ENCODE measurements around the gene HMCN1. TPM values are rescaled to one million over a fixed set of nuclear protein-coding genes. Genes with fewer than 3 reads are reported as not detected.
A peak's percentile ranks its signal among the peaks of the same experiment; 100 is the strongest.

Gene HMCN1
- total RNA-seq, 8 experiments from 2014 or later, result 0.43 to 56.8 (median 6.8) TPM

DNA sequence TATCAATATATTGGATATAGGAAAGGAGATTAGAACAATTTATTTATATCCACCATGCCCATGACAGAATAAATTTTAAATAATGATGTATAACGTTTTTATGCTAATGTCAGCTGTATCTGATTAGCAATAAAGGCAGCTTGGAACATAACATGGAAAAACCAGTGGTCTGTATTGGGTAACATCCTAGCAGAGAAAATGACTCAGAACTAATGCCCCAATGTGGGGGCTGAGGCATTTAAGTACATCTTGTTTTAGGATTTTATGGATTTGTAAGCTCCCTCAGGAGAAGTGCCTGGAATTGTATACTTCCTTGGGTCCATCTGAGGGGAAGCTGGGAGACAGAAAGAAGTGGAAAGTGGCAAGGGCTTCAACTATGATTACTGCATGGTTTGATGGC is 82.3 kb downstream of the HMCN1 start:
- Histone ChIP-seq H3K4me3 (no peak overlapping the region), H3K4me1 (replicated peaks in 1 of 2) (no peaks in the 10 kb centered on the region), H3K27ac (no peak overlapping the region)
- 0 to 100% (median 67%) methylated on average over 1 of the region's 1 CpG; no CpG with 5 or more reads in 3 of the 10 experiments for WGBS, 10 experiments
- in situ Hi-C loops (cut with MboI; ENCODE audit: low pct_unique_long_range_greater_than_20kb in 2 of 9, low sequenced_read_pairs in 9 of 9, unreplicated experiment in 9 of 9), result loop anchor here in 1 of 9 experiments (25.0 kb wide), 1 partner anchor 396 kb away; no protein-coding TSS in a partner anchor
- no peak for ATAC-seq (replicated peaks in 6 of 8)

DNA sequence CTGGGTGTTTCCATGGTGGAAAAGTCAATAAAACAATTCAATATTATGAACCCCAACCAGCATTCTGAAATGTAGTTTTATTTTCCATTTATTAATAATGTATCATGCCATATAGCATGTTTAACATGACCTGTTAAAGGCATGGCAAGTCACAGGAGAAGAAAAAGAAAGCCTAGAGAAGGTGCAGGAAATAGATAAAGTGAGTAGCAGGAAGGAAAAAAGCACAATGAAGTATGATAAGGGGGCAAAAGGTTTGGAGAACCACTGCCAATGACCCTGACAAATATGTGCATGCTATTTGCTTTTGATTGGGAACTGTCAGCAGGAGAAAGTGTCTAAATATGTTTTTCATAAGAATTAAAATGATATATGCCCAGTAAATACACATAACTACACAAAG is 85.6 kb downstream of the HMCN1 start:
- in situ Hi-C loops (cut with MboI; ENCODE audit: low pct_unique_long_range_greater_than_20kb in 2 of 9, low sequenced_read_pairs in 9 of 9, unreplicated experiment in 9 of 9), result loop anchor here in 1 of 9 experiments (25.0 kb wide), 1 partner anchor 393 kb away; no protein-coding TSS in a partner anchor
- H3K4me1 ChIP-seq (replicated peaks in 1 of 2), result no peaks in the 10 kb centered on the region
- ATAC-seq (replicated peaks in 6 of 8), result no peak
- no peak overlapping the region for H3K4me3 ChIP-seq
- H3K27ac ChIP-seq, result no peak overlapping the region

DNA sequence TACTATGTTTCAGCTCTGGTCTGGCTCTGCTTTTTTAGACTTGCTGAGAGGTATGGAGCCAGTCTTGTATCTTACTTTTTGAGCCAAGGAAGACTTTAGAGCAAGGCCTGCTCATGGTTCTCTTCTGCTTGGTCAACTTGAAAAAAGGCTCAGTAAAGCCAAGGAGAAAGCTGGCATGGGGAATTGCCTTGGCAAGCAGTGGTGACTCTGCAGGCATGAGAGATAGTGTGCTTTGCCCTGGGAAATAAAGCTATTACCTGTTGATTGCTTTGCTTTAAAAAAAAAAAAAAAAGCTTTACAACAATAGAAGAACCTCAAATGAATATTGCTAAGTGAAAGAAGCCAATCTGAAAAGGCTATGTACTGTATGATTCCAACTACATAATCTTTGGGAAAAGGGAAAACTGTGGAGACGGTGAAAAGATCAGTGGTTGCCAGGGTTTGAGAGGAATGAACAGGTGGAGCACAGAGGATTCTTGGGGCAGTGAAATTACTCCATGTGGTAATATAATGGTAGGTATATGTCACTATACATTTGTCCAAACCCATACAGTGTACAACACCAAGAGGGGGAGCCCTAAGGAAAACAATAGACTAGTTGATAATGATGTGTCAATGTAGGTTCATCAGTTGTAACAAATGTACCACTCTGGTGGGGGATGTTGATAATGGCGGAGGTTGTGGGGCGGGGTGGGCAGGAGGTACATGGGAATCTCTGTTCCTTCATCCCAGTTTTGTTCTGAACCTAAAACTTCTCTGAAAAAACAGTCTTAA is 87.6 kb downstream of the HMCN1 start:
- no peak overlapping the region for H3K27ac ChIP-seq
- in situ Hi-C loops (cut with MboI; ENCODE audit: low pct_unique_long_range_greater_than_20kb in 2 of 9, low sequenced_read_pairs in 9 of 9, unreplicated experiment in 9 of 9), result loop anchor here in 1 of 9 experiments (25.0 kb wide), 1 partner anchor 391 kb away; no protein-coding TSS in a partner anchor
- no peaks in the 10 kb centered on the region for H3K4me1 ChIP-seq (replicated peaks in 1 of 2)
- ATAC-seq (replicated peaks in 6 of 8), result no peak
- no peak overlapping the region for H3K4me3 ChIP-seq
- 84 to 100% (median 97%) methylated on average over 1 to 3 of the region's 3 CpGs for WGBS, 10 experiments

DNA sequence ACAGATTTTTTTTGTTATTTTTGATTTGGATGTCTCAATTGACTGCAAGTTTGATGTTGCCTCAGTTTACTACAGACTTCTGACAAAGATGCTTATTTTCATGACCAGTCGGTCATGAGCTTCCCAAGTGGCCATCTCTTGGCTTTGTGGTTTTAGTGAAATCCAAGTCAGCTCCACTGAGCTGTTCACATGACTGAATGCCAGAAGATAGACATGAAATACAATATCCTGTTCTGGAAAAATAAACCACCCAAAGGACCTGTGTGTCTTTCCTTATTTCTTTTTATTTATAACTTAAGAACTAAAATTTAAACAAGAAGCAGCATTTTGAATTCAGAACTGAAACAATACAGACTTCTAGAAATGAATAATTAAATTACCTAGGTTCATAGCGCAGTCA is 89.3 kb downstream of the HMCN1 start:
- 49 to 100% (median 100%) methylated on average over 1 to 2 of the region's 2 CpGs for WGBS, 10 experiments
- no peak for ATAC-seq (replicated peaks in 6 of 8)
- no peak overlapping the region for H3K4me3 ChIP-seq
- H3K4me1 ChIP-seq (replicated peaks in 1 of 2), result no peaks in the 10 kb centered on the region
- in situ Hi-C loops (cut with MboI; ENCODE audit: low pct_unique_long_range_greater_than_20kb in 2 of 9, low sequenced_read_pairs in 9 of 9, unreplicated experiment in 9 of 9), result loop anchor here in 1 of 9 experiments (25.0 kb wide), 1 partner anchor 389 kb away; no protein-coding TSS in a partner anchor
- H3K27ac ChIP-seq, result no peak overlapping the region

DNA sequence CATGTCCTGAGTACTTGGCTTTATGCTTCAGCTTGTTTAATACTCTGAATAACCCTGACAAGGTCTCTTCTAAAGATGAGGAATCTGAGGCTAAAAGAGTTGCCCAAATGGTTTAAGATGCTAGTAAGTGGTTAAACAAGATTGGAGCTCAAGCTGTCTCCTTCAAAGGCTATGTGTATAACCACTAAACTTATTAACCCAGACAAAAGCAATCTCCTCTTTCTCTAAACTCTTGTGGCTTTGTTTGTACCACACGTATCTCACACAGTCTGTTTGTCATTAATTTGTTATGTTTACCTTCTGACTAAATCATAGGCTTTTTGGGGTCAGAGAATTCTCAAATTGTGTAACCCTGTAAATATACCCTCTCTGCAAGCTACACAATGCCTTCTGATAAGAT is 89.9 kb downstream of the HMCN1 start:
- Histone ChIP-seq H3K4me1 (replicated peaks in 1 of 2) (no peaks in the 10 kb centered on the region), H3K4me3 (no peak overlapping the region), H3K27ac (no peak overlapping the region)
- in situ Hi-C loops (cut with MboI; ENCODE audit: low pct_unique_long_range_greater_than_20kb in 2 of 9, low sequenced_read_pairs in 9 of 9, unreplicated experiment in 9 of 9), result loop anchor here in 1 of 9 experiments (25.0 kb wide), 1 partner anchor 388 kb away; no protein-coding TSS in a partner anchor
- ATAC-seq (replicated peaks in 6 of 8), result no peak
- 50 to 89% (median 72%) methylated on average over 1 of the region's 1 CpG; no CpG with 5 or more reads in 6 of the 10 experiments for WGBS, 10 experiments

DNA sequence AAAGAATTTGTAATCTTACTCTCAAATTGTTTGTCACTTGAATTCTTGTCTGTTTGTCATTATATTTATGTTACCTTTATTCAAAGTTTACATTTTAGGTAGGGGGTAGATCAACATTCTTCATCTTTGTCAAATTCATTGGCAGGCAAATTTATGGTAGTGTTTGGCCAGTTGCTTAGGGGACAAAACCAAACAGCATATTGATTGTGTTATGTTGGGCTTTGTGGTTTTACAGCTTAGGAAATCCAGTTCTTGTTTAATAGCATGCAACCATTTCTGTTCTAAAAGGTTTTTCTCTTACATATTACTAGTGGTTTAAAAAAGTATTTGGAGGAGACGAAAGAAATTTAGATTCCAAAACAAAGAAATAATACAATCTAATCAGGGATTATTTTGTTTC is 91.4 kb downstream of the HMCN1 start:
- Histone ChIP-seq H3K27ac (no peak overlapping the region), H3K4me1 (replicated peaks in 1 of 2) (no peaks in the 10 kb centered on the region), H3K4me3 (no peak overlapping the region)
- no peak for ATAC-seq (replicated peaks in 6 of 8)
- 38 to 93% (median 85%) methylated on average over 1 of the region's 1 CpG for whole genome bisulfite sequencing, 10 experiments
- in situ Hi-C loops (cut with MboI; ENCODE audit: low pct_unique_long_range_greater_than_20kb in 2 of 9, low sequenced_read_pairs in 9 of 9, unreplicated experiment in 9 of 9), result loop anchor here in 1 of 9 experiments (25.0 kb wide), 1 partner anchor 137 kb away; no protein-coding TSS in a partner anchor

DNA sequence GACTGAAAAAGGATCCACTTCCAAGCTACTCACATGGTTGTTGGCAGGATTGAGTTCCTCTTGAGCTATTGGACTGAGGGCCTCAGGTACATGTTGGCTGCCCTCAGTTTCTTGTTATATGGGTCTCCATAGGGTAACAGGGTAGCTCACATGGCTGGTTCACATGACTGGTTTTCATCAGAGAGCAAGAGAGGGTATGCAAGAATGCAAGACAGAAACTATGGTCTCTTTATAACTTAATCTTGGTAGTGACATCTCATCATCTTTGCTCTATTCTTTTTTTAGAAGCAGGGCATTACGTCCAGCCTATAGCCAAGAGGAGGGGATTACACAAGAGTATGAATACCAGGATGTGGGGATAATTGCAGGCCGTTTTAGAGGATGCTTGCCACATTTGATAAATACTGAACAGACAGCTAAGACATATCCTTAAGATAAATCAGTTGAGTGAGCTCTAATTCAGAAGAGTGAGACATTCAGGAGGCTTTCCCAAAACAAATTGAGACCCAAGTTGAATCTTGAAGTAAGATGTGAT is 100.2 kb downstream of the HMCN1 start:
- WGBS, 10 experiments, result 43 to 100% (median 73%) methylated on average over 1 to 2 of the region's 2 CpGs; no CpG with 5 or more reads in 4 of the 10 experiments
- Histone ChIP-seq H3K27ac (no peak overlapping the region), H3K4me1 (replicated peaks in 1 of 2) (no peaks in the 10 kb centered on the region), H3K4me3 (no peak overlapping the region)
- no peak for ATAC-seq (replicated peaks in 6 of 8)
- in situ Hi-C loops (cut with MboI; ENCODE audit: low pct_unique_long_range_greater_than_20kb in 2 of 9, low sequenced_read_pairs in 9 of 9, unreplicated experiment in 9 of 9), result loop anchor here in 1 of 9 experiments (25.0 kb wide), 1 partner anchor 128 kb away; no protein-coding TSS in a partner anchor

DNA sequence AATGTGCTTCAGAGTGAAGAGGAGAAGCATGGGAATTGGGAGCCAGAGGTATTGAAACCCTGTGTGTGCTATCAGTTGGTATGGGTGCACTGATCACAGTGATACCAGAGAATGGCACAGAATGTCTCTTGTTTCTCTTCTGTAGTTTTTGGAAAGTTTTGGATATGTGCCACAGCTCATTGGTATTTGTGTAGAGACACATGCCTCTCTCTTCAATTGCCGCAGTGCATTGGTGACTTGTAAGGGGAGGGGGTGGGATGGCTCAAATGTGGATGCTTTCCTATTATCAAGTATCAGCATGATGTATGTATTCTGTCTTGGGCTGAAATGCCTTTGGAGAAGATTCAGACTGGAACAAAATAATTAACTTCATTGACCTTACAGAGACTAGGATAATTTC is 101.0 kb downstream of the HMCN1 start:
- no peak for ATAC-seq (replicated peaks in 6 of 8)
- Histone ChIP-seq H3K27ac (no peak overlapping the region), H3K4me3 (no peak overlapping the region), H3K4me1 (replicated peaks in 1 of 2) (no peaks in the 10 kb centered on the region)
- in situ Hi-C loops (cut with MboI; ENCODE audit: low pct_unique_long_range_greater_than_20kb in 2 of 9, low sequenced_read_pairs in 9 of 9, unreplicated experiment in 9 of 9), result loop anchor here in 1 of 9 experiments (25.0 kb wide), 1 partner anchor 127 kb away; no protein-coding TSS in a partner anchor
- 86 to 100% (median 100%) methylated on average over 1 of the region's 1 CpG; no CpG with 5 or more reads in 6 of the 10 experiments for WGBS, 10 experiments

DNA sequence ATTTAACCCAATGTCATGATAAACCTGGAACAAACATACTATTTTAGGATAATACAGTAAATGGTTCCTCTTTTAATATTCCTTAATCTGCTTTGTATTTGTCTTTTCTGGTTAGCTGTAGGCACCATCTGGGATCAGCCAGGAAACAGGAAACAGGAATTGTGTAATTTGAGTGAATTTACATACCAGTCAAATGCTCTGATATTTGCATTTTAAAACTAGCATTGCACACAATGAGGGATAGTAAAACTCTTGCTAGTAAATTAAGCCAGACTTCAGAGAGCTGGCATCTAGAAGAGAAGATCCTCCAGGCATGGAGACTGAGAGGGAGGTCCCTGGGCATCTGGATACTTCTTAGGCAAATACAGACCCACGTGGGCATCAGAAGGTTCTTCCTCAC is 103.5 kb downstream of the HMCN1 start:
- H3K27ac ChIP-seq, result no peak overlapping the region
- 0 to 83% (median 71%) methylated on average over 1 of the region's 1 CpG; no CpG with 5 or more reads in 6 of the 10 experiments for WGBS, 10 experiments
- peak in 3 of 8 experiments; percentile 84 to 96 (median 89) for ATAC-seq (replicated peaks in 6 of 8)

DNA sequence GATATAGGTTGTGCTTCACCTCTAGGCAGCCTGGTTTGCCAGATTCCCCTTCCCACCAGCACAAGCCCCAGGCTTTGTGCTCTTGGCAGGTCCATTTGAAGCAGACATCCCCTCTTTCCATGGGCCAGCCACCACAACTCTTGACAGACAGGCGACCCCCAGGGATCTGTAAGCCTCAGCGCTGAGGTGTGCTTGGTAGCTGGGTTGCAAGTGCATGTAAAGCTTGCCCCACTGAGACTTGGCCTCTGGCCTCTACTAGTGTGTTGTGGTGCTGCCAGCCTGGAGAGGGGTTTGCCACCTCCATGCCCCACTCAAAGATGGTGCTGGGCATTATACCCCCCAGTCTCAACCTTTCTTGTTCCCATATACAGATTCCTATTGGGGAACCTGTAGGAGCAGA is 103.9 kb downstream of the HMCN1 start:
- Histone ChIP-seq H3K4me3 (no peak overlapping the region), H3K27ac (no peak overlapping the region), H3K4me1 (replicated peaks in 1 of 2) (no peaks in the 10 kb centered on the region)
- 63 to 100% (median 90%) methylated on average over 1 of the region's 2 CpGs; no CpG with 5 or more reads in 6 of the 10 experiments for WGBS, 10 experiments
- in situ Hi-C loops (cut with MboI; ENCODE audit: low pct_unique_long_range_greater_than_20kb in 2 of 9, low sequenced_read_pairs in 9 of 9, unreplicated experiment in 9 of 9), result loop anchor here in 1 of 9 experiments (25.0 kb wide), 1 partner anchor 124 kb away; no protein-coding TSS in a partner anchor
- ATAC-seq (replicated peaks in 6 of 8), result no peak

More for the DNA sequence above, 103.5 kb downstream of the HMCN1 start:
- H3K4me3 ChIP-seq, result no peak overlapping the region
- in situ Hi-C loops (cut with MboI; ENCODE audit: low pct_unique_long_range_greater_than_20kb in 2 of 9, low sequenced_read_pairs in 9 of 9, unreplicated experiment in 9 of 9), result loop anchor here in 1 of 9 experiments (25.0 kb wide), 1 partner anchor 125 kb away; no protein-coding TSS in a partner anchor
- no peaks in the 10 kb centered on the region for H3K4me1 ChIP-seq (replicated peaks in 1 of 2)

DNA sequence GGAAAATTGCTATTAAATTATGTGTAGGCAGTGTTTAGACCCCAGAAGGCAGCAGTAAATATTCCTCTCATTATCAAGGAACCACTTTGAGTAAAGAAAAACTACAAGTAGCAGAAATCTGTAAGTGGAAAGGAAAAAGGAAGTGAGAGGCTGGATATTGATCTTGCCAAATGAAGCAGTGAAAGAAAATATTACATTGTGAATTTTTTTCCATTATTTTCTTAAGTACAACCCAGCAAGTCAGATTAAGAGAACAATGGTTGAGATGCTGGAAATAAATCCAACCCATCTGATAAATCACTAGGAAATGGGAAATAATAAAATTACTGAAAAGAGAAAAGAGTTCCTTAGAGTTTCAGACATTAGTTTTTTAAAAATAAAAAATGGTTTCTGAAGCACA is 106.7 kb downstream of the HMCN1 start:
- ATAC-seq (replicated peaks in 6 of 8), result no peak
- Histone ChIP-seq H3K4me1 (replicated peaks in 1 of 2) (no peaks in the 10 kb centered on the region), H3K27ac (no peak overlapping the region), H3K4me3 (no peak overlapping the region)
- in situ Hi-C loops (cut with MboI; ENCODE audit: low pct_unique_long_range_greater_than_20kb in 2 of 9, low sequenced_read_pairs in 9 of 9, unreplicated experiment in 9 of 9), result loop anchor here in 1 of 9 experiments (25.0 kb wide), 1 partner anchor 121 kb away; no protein-coding TSS in a partner anchor

DNA sequence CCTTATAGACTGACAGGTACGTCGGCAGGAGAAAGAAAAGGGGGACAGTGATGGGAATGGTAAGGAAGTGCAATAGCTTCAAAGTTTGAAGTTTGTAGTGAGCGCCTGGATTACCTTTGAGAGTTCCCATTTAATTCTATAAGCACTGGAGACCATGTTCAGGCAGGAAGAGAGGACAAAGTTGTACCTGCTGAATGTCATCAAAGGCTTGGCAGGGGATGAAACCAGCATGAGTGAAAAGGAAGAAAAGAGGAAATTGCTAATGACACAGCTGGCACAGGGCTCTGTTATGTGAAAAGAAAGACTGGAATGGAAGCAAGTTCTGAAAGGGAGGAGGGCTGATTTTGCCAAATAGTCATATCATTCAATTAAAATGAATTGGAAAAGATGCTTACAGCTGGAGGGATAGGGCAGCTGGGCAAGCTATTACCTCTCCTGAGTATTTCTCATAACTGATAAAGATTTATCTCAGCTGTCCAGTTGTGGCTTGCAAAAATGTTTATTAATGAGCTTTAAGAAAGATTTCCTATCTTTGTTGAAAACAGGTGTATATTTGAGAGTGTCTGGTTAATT is 109.2 kb downstream of the HMCN1 start:
- H3K27ac ChIP-seq, result no peak overlapping the region
- in situ Hi-C loops (cut with MboI; ENCODE audit: low pct_unique_long_range_greater_than_20kb in 2 of 9, low sequenced_read_pairs in 9 of 9, unreplicated experiment in 9 of 9), result loop anchor here in 1 of 9 experiments (25.0 kb wide), 1 partner anchor 119 kb away; no protein-coding TSS in a partner anchor
- 38 to 89% (median 70%) methylated on average over 3 of the region's 3 CpGs; no CpG with 5 or more reads in 1 of the 10 experiments for WGBS, 10 experiments
- no peak overlapping the region for H3K4me3 ChIP-seq
- H3K4me1 ChIP-seq (replicated peaks in 1 of 2), result no peaks in the 10 kb centered on the region
- peak in 2 of 8 experiments; percentile 29 to 34 for ATAC-seq (replicated peaks in 6 of 8)

DNA sequence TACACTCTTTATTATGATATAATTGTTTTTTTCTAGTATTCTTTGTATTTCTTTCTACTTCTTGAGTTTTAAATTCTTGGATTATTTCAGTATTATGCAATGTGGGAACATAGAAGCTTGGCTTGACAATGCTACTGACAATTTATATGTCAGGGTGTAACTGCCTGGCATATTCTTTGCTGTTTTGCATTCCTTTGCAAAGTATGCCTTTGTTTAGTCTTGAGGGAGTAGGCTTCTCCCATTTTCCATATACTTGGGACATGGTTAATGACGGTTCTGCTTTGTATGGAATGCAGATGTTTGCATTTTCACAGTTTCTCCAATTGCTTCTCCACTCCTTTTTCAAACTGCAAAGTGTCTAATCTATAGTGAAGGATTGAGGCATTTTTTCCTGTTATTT is 109.8 kb downstream of the HMCN1 start:
- WGBS, 10 experiments, result 0 to 44% (median 13%) methylated on average over 1 of the region's 1 CpG; no CpG with 5 or more reads in 1 of the 10 experiments
- Histone ChIP-seq H3K4me1 (replicated peaks in 1 of 2) (no peaks in the 10 kb centered on the region), H3K27ac (no peak overlapping the region), H3K4me3 (no peak overlapping the region)
- in situ Hi-C loops (cut with MboI; ENCODE audit: low pct_unique_long_range_greater_than_20kb in 2 of 9, low sequenced_read_pairs in 9 of 9, unreplicated experiment in 9 of 9), result loop anchor here in 1 of 9 experiments (25.0 kb wide), 1 partner anchor 118 kb away; no protein-coding TSS in a partner anchor
- ATAC-seq (replicated peaks in 6 of 8), result peak in 3 of 8 experiments; percentile 77 to 92 (median 84)

Measured in motor neuron (in vitro differentiated cells).